H1 (cell line): ENCODE measurements around the gene ARHGAP10. TPM values are rescaled to one million over a fixed set of nuclear protein-coding genes. Genes with fewer than 3 reads are reported as not detected.

Experiments
- EGR1 ChIP-seq: IDR thresholded peaks from 2 replicates; pipeline ENCODE4 v1.6.1; 2011; ENCODE audit warnings: low read depth, low read length, borderline replicate concordance
- EZH2 ChIP-seq: fragments of 200-600 bp; sonication (generic); IDR thresholded peaks from 2 replicates; pipeline ENCODE4 v1.7.1; 2012; ENCODE audit warnings: low read depth, mild to moderate bottlenecking, moderate library complexity, low read length, inconsistent platforms; ENCODE audit not compliant: severe bottlenecking
- MAFK ChIP-seq: IDR thresholded peaks from 2 replicates; pipeline ENCODE4 v1.6.1; 2012; ENCODE audit warnings: low read depth, mild to moderate bottlenecking, improper control_type of control experiment, low read length
- POU5F1 ChIP-seq: IDR thresholded peaks from 2 replicates; pipeline ENCODE4 v1.6.1; 2011; ENCODE audit warnings: low read depth, mild to moderate bottlenecking, low read length, moderate library complexity
- RAD21 ChIP-seq, 2 experiments: IDR thresholded peaks in 1 of 2; conservative IDR thresholded peaks in 1 of 2; 2 replicates each; pipeline ENCODE4 v1.6.1; 2011; ENCODE audit warnings: low read depth in 2 of 2, low read length in 2 of 2, improper control_type of control experiment in 1 of 2, inconsistent platforms in 1 of 2, mild to moderate bottlenecking in 1 of 2, moderate library complexity in 1 of 2
- RXRA ChIP-seq: IDR thresholded peaks from 2 replicates; pipeline ENCODE4 v1.6.1; 2011; ENCODE audit warnings: low read depth, mild to moderate bottlenecking, low read length, moderate library complexity; ENCODE audit not compliant: insufficient read depth
- SIX5 ChIP-seq: IDR thresholded peaks from 2 replicates; pipeline ENCODE4 v1.6.1; 2011; ENCODE audit warnings: mild to moderate bottlenecking, low read depth, low read length
- SP1 ChIP-seq: IDR thresholded peaks from 2 replicates; pipeline ENCODE4 v1.6.1; 2011; ENCODE audit warnings: low read depth, low read length
- polyA plus RNA-seq, 7 experiments: library from polyadenylated mRNA; depleted of rRNA in 3 of 7; stranded (reverse) in 5 of 7; unstranded in 2 of 7; fragments of >200 nt in 5 of 7; fragments of 200-250 nt in 2 of 7; gene quantifications; 1 replicate in 5 of 7; 2 replicates in 1 of 7; 4 replicates in 1 of 7; pipeline versions ENCODE4 v1.2.1 to v1.2.3, GENCODE V29; 2011 to 2013; ENCODE audit warnings: missing spikeins in 2 of 7, mixed read lengths in 2 of 7
- total RNA-seq: library from RNA; stranded (reverse); fragmentation: NEBNext Ultra II Directional; extraction: Animal tissue kit (Norgen Biotek cat#: 25700); gene quantifications from 2 replicates; pipeline ENCODE4 v1.2.1, GENCODE V29; 2021
- TF ChIP-seq, protein P1 (sequence below): IDR thresholded peaks from 2 replicates; pipeline ENCODE4 v1.6.1; 2012; ENCODE audit warnings: inconsistent platforms

ARHGAP10 gene
- total and polyA plus RNA-seq, 2 of the 8 experiments (the other 6 are each of a cell fraction or from before 2014, with no cell fraction given), result 3.7 to 6.1 TPM

DNA sequence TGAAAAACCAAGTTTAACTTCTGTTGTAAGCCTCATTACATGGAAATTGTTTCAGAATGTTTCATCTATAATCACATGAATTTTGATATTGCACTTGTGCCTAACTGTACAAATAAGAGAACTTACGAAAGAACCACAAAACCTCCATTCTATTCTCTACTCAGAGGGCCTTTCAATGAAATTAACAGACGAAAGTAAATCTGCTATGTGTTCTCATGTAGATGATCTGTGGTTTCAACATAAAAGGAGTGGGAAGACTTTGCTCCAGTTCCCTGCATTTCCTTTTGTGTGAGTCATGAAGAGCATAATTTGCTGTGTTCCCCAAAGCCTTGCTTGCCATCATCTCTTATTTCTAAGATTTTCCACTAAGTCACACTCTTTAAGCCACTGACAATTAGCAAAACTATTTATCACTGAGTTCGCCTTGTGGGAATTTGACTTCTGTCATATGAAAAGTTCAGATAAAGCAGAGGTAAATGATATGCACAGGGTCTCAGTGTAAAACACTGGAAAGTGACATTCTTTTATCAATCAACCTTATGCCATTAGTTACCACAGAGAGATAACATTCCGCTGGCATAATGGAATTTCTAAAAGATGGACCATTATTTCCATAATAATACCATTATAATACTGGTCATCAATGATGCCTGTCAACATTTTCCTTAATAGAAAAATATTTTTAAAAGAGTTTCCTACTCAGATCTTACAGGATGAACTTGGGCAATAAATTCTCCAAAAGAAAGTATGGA lies 380.5 kb downstream of the ARHGAP10 start (continued):
- TF ChIP-seq, protein P1, sequence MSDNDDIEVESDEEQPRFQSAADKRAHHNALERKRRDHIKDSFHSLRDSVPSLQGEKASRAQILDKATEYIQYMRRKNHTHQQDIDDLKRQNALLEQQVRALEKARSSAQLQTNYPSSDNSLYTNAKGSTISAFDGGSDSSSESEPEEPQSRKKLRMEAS, result no peak
- no peak for TF ChIP-seq SP1
- no peak for TF ChIP-seq POU5F1
- no peak for TF ChIP-seq SIX5
- TF ChIP-seq EGR1, result no peak
- no peak for TF ChIP-seq RXRA
- no peak for TF ChIP-seq EZH2
- TF ChIP-seq RAD21 (IDR thresholded peaks at IDR 0.05 in 1 of 2, conservative IDR thresholded peaks at IDR 0.05 in 1 of 2; ENCODE audit: low read depth in 2 of 2, low read length in 2 of 2), result no peak
- no peak for TF ChIP-seq MAFK
